GM12865 (cell line): ENCODE data around the gene SAMD13.

Experiments
- DNase-seq: peaks from one replicate; pipeline ENCODE4 v3.0.0; 2010; ENCODE audit warnings: low read depth
- H3K4me3 ChIP-seq: 2 replicates; pipeline ENCODE4 v1.5.1; 2011; ENCODE audit warnings: mild to moderate bottlenecking, low read depth, low read length, control low read depth
- CTCF ChIP-seq: IDR thresholded peaks from 2 replicates; pipeline ENCODE4 v1.5.1; 2011; ENCODE audit warnings: low read length, control low read depth, low read depth, inconsistent platforms; ENCODE audit not compliant: insufficient read depth; ENCODE audit errors: missing control alignments

SAMD13 gene

GRCh38 chr1:84268346-84268745 is 33.2 kb upstream of the SAMD13 start:
- TF ChIP-seq CTCF: no peak
- no peak overlapping the region for H3K4me3 ChIP-seq
- no peak for DNase-seq

- H3K4me3 ChIP-seq: no peak overlapping the region
- no peak for TF ChIP-seq CTCF
- DNase-seq: no peak
Measured at GRCh38 chr1:84269306-84269705, 32.2 kb upstream of the SAMD13 start.

- peak overlapping the region; percentile 27 for H3K4me3 ChIP-seq
- no peak for TF ChIP-seq CTCF
- peak; percentile 66 for DNase-seq
Measured at GRCh38 chr1:84271441-84272151, 29.9 kb upstream of the SAMD13 start.

GRCh38 chr1:84272401-84272800 is 29.1 kb upstream of the SAMD13 start:
- no peak overlapping the region for H3K4me3 ChIP-seq
- no peak for TF ChIP-seq CTCF
- DNase-seq: no peak

- no peak for TF ChIP-seq CTCF
- no peak for DNase-seq
- H3K4me3 ChIP-seq: no peak overlapping the region
Measured at GRCh38 chr1:84277343-84278059, 24.0 kb upstream of the SAMD13 start.

- DNase-seq: no peak
- no peak for TF ChIP-seq CTCF
- no peak overlapping the region for H3K4me3 ChIP-seq
Measured at GRCh38 chr1:84278905-84279304, 22.6 kb upstream of the SAMD13 start.

- H3K4me3 ChIP-seq: no peak overlapping the region
- no peak for DNase-seq
- TF ChIP-seq CTCF: no peak
Measured at GRCh38 chr1:84280912-84281311, 20.6 kb upstream of the SAMD13 start.
